ENCODE results near the gene JAKMIP1. TPM values are rescaled to one million over a fixed set of nuclear protein-coding genes. Genes with fewer than 3 reads are reported as not detected.

Gene JAKMIP1
- total RNA-seq, 1 donor from 2014 or later = 0.64 TPM

DNA sequence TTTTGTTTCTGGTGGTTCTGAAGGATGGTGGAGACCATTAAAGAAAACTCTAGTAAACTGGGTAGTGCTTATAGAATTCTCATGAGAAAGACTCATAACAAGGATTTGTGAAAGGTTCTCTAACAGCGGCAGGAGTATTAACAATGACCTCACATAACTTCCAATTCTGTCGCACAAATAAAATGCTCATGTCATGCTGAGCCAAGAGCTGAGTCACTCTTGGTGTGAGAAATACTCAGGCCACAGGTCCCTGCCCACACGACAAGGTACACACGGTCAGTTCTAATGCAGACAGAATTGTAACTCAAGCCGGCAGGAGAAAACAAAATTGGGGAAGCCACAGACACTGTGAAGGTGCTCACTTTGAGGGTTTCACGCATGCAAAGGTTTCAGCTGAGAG lies 147.7 kb downstream of the JAKMIP1 start:
- no peaks in the 10 kb centered on the region for H3K36me3 ChIP-seq
- H3K9me3 ChIP-seq = peaks cover 2% of the 10 kb centered on the region
- no peak overlapping the region for H3K27ac ChIP-seq
- TF ChIP-seq CTCF (IDR thresholded peaks at IDR 0.05) = no peak
- no peak overlapping the region for H3K4me3 ChIP-seq
- ATAC-seq (no peak), DNase-seq (no peak)
- intact Hi-C loops (cut with DNase I) = no loop called here
- H3K27me3 ChIP-seq = no peaks in the 10 kb centered on the region
- no peaks in the 10 kb centered on the region for H3K4me1 ChIP-seq

GRCh38 chr4:6050551-6050950 lies 149.8 kb downstream of the JAKMIP1 start:
- no peak for ATAC-seq
- no peak for TF ChIP-seq CTCF (IDR thresholded peaks at IDR 0.05)
- intact Hi-C loops (cut with DNase I) = no loop called here
- Histone ChIP-seq H3K36me3 (no peaks in the 10 kb centered on the region), H3K27ac (no peak overlapping the region), H3K4me1 (no peaks in the 10 kb centered on the region), H3K4me3 (no peak overlapping the region), H3K27me3 (no peaks in the 10 kb centered on the region), H3K9me3 (no peaks in the 10 kb centered on the region)
- DNase-seq = no peak

DNA sequence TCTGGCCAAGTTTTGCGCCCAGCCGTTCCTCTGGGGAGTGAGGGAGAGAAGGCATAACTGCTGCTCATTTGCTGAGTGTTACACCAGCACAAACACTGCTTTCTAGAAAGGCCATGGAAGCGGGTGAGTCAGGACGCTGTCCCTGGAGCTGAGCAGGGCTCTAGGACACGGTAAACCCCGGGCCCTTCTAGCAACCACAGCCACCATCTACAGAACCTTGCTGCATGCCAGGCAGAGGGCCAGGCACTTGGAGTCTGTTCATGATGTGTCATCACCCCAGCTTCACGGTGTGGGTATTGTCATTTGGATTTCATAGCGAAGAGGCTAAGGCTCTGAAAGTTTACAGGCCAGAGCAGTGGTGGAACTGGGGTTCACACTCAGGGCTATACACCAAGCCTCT lies 150.4 kb downstream of the JAKMIP1 start:
- Histone ChIP-seq H3K27me3 (peaks cover 5% of the 10 kb centered on the region), H3K27ac (no peak overlapping the region), H3K9me3 (no peaks in the 10 kb centered on the region), H3K36me3 (no peaks in the 10 kb centered on the region), H3K4me3 (no peak overlapping the region), H3K4me1 (no peaks in the 10 kb centered on the region)
- intact Hi-C loops (cut with DNase I) = no loop called here
- no peak for TF ChIP-seq CTCF (IDR thresholded peaks at IDR 0.05)
- DNase-seq (no peak), ATAC-seq (no peak)

DNA sequence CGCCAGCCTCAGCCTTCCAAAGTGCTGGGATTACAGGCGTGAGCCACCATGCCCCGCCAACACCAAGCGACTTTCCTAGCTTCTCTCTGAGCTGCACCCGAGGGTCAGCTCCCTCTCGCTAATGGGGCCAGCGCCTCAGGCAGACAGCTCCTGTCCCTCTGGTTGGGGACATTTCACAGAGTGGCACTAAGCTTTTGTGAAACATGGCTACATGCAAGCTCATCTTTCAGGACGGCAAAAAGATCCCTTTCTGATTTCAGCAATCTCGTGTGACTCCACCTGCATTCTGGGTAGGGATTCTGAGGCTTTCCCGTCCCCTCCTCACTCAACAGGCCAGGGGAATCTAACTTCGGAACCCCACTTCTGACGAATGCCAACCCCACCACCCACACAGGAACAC lies 151.1 kb downstream of the JAKMIP1 start:
- no peaks in the 10 kb centered on the region for H3K9me3 ChIP-seq
- no peak for ATAC-seq
- DNase-seq = no peak
- peaks cover 5% of the 10 kb centered on the region for H3K27me3 ChIP-seq
- H3K4me1 ChIP-seq = no peaks in the 10 kb centered on the region
- no peak overlapping the region for H3K27ac ChIP-seq
- H3K4me3 ChIP-seq = no peak overlapping the region
- intact Hi-C loops (cut with DNase I) = no loop called here
- no peaks in the 10 kb centered on the region for H3K36me3 ChIP-seq
- no peak for TF ChIP-seq CTCF (IDR thresholded peaks at IDR 0.05)

GRCh38 chr4:6048537-6048936 lies 151.8 kb downstream of the JAKMIP1 start:
- no peaks in the 10 kb centered on the region for H3K36me3 ChIP-seq
- DNase-seq (no peak), ATAC-seq (no peak)
- H3K4me3 ChIP-seq = no peak overlapping the region
- peaks cover 5% of the 10 kb centered on the region for H3K27me3 ChIP-seq
- H3K27ac ChIP-seq = no peak overlapping the region
- intact Hi-C loops (cut with DNase I) = no loop called here
- H3K9me3 ChIP-seq = no peaks in the 10 kb centered on the region
- no peaks in the 10 kb centered on the region for H3K4me1 ChIP-seq
- no peak for TF ChIP-seq CTCF (IDR thresholded peaks at IDR 0.05)

DNA sequence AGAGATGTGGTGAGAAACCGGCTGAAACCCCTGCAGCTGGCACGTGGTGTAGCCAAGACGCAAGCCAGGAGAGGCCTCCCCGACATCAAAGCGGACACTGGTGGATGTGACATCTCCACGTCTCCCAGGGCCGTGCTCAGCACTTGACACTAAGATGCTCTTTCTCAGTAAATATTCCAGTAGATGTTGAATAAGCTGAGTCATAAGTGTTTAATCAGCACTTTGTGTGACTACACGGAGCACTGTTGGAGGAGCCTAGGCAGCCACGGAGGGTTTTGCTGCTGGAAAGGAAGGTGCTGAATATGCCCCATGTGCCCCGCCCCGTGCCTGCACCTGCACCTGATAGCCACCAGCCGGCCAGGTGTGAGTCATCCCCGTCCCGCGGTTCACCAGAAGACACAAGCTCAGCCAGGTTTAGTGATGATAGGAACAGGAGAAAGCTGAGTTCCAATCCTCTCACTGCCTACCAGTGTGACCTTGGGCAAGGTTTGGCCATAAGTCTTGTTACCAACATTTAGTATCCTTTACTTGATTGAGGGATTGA lies 153.1 kb downstream of the JAKMIP1 start:
- DNase-seq (no peak), ATAC-seq (no peak)
- Histone ChIP-seq H3K27ac (no peak overlapping the region), H3K4me3 (no peak overlapping the region), H3K9me3 (no peaks in the 10 kb centered on the region), H3K4me1 (no peaks in the 10 kb centered on the region), H3K36me3 (no peaks in the 10 kb centered on the region), H3K27me3 (peaks cover 8% of the 10 kb centered on the region)
- intact Hi-C loops (cut with DNase I) = no loop called here
- TF ChIP-seq CTCF (IDR thresholded peaks at IDR 0.05) = no peak
